Measurements from ENCODE around the gene KCNK18.

- TF ChIP-seq EZH2 (IDR thresholded peaks at IDR 0.05): no peak
- TF ChIP-seq POLR2AphosphoS5 (IDR thresholded peaks at IDR 0.05; ENCODE audit: borderline replicate concordance, low read depth, low read length): no peak
- no peak for TF ChIP-seq FOXP2 (optimal IDR thresholded peaks at IDR 0.05; ENCODE audit: control extremely low read depth, extremely low read length, insufficient read depth)
Observed at GRCh38 chr10:117253908-117254307, 56.6 kb downstream of the KCNK18 start.
